Measurements from ENCODE around the gene DENND2A.
"Not testable (repeated sequence)": the region's sequence is repeated elsewhere in the genome, so short reads cannot be mapped to it uniquely, and the experiment has no call there.

The DENND2A gene

GRCh38 chr7:140673063-140673773 lies 32.6 kb upstream of the DENND2A start:
- no peak for DNase-seq (ENCODE audit: low read depth)
- no peak; the same call in 1 of the 2 replicates for TF ChIP-seq CTCF (conservative IDR thresholded peaks at IDR 0.05; ENCODE audit: low read length)
- peak overlapping the region; percentile 78 for H3K4me3 ChIP-seq (ENCODE audit: low read length)

GRCh38 chr7:140672382-140673062 lies 31.9 kb upstream of the DENND2A start, which contains the start of gene ADCK2:
TSS of gene ADCK2 (plus strand) at chr7:140672945. CDS start at chr7:140673331, 386 bp downstream.
- no peak for TF ChIP-seq CTCF (conservative IDR thresholded peaks at IDR 0.05; ENCODE audit: low read length)
- peak within 1 kb of the TSS; percentile 78 for H3K4me3 ChIP-seq (ENCODE audit: low read length)
- DNase-seq (ENCODE audit: low read depth), result peak; percentile 14

- H3K4me3 ChIP-seq (ENCODE audit: low read length), result no peak overlapping the region
- DNase-seq (ENCODE audit: low read depth), result no peak
- no peak for TF ChIP-seq CTCF (conservative IDR thresholded peaks at IDR 0.05; ENCODE audit: low read length)
These were observed 31.4 kb upstream of the DENND2A start for GRCh38 chr7:140671966-140672365.

- DNase-seq (ENCODE audit: low read depth), result no peak
- TF ChIP-seq CTCF (conservative IDR thresholded peaks at IDR 0.05; ENCODE audit: low read length), result no peak
- no peak overlapping the region for H3K4me3 ChIP-seq (ENCODE audit: low read length)
These were observed 29.8 kb upstream of the DENND2A start for GRCh38 chr7:140670343-140670935.

- not testable (repeated sequence) for H3K4me3 ChIP-seq (ENCODE audit: low read length); DNase-seq (ENCODE audit: low read depth)
These were observed 29.2 kb upstream of the DENND2A start for GRCh38 chr7:140669862-140670261.

GRCh38 chr7:140669352-140669751 lies 28.7 kb upstream of the DENND2A start:
- TF ChIP-seq CTCF (conservative IDR thresholded peaks at IDR 0.05; ENCODE audit: low read length), result no peak
- no peak for DNase-seq (ENCODE audit: low read depth)
- no peak overlapping the region for H3K4me3 ChIP-seq (ENCODE audit: low read length)

- TF ChIP-seq CTCF (conservative IDR thresholded peaks at IDR 0.05; ENCODE audit: low read length), result no peak
- DNase-seq (ENCODE audit: low read depth), result no peak
- H3K4me3 ChIP-seq (ENCODE audit: low read length), result no peak overlapping the region
These were observed 28.0 kb upstream of the DENND2A start for GRCh38 chr7:140668641-140669040.
